Endothelial cell of umbilical vein (primary cell): ENCODE data around the gene PPME1.

Experiments used
- CTCF ChIP-seq, 2 donors: IDR thresholded peaks; 1 replicate in 1 of 2; 2 replicates in 1 of 2; pipeline ENCODE4 v1.5.1; 2011; ENCODE audit warnings: low read length in 2 of 2, mild to moderate bottlenecking in 2 of 2, moderate library complexity in 2 of 2, control low read depth in 1 of 2, inconsistent platforms in 1 of 2, low read depth in 1 of 2; ENCODE audit not compliant: insufficient read depth in 1 of 2; ENCODE audit errors: extremely low read depth in 1 of 2
- POLR2A ChIP-seq: IDR thresholded peaks from 2 replicates; pipeline ENCODE4 v1.6.1; 2012; ENCODE audit warnings: low read depth, mild to moderate bottlenecking, control low read depth, low read length

GRCh38 chr11:74171997-74172396 lies 908 bp downstream of the PPME1 start:
- TF ChIP-seq CTCF (IDR thresholded peaks at IDR 0.05; ENCODE audit: extremely low read depth in 1 of 2, insufficient read depth in 1 of 2, low read depth in 1 of 2, low read length in 2 of 2) = no peak
- no peak for TF ChIP-seq POLR2A
